C4-2B (cell line): ENCODE data around the gene FRMD4B.
A peak's percentile ranks its signal among the peaks of the same experiment; 100 is the strongest.

Experiments used
- H3K27ac ChIP-seq: fragments of 450-650 bp; 2 replicates; pipeline ENCODE4 v1.5.1; 2017
- ZFX ChIP-seq: fragments of 450-650 bp; IDR thresholded peaks from 2 replicates; pipeline ENCODE4 v1.6.1; 2017
- TF ChIP-seq, protein P1 (sequence below): fragments of 450-650 bp; conservative IDR thresholded peaks from 2 replicates; pipeline ENCODE4 v1.5.1; 2017; ENCODE audit warnings: mild to moderate bottlenecking

FRMD4B gene

DNA sequence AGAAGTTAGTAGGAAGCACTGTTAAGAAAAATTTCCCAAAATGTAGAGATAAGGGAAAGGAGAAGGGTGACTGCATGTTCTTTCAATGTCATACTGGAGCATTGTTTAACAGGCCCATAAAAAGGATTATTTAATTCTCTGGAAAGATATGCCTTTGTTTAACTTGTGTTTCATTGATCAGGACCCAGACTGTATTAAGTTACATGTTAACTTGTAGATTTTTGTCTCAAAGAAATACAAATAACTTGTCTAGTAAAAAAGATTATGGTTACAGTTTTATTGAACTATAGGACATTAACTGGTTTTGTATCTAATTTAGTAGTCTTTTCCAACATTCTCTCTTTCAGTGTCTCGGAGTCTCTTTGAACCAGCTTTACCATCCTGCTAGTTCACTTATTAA lies 213.8 kb downstream of the FRMD4B start:
- H3K27ac ChIP-seq = peak overlapping the region; percentile 31; the same call in 1 of the 2 replicates
- TF ChIP-seq, protein P1, sequence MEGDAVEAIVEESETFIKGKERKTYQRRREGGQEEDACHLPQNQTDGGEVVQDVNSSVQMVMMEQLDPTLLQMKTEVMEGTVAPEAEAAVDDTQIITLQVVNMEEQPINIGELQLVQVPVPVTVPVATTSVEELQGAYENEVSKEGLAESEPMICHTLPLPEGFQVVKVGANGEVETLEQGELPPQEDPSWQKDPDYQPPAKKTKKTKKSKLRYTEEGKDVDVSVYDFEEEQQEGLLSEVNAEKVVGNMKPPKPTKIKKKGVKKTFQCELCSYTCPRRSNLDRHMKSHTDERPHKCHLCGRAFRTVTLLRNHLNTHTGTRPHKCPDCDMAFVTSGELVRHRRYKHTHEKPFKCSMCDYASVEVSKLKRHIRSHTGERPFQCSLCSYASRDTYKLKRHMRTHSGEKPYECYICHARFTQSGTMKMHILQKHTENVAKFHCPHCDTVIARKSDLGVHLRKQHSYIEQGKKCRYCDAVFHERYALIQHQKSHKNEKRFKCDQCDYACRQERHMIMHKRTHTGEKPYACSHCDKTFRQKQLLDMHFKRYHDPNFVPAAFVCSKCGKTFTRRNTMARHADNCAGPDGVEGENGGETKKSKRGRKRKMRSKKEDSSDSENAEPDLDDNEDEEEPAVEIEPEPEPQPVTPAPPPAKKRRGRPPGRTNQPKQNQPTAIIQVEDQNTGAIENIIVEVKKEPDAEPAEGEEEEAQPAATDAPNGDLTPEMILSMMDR = no peak
- TF ChIP-seq ZFX = no peak

GRCh38 chr3:69166446-69166845 lies 219.4 kb downstream of the FRMD4B start:
- TF ChIP-seq, protein P1 = no peak
- TF ChIP-seq ZFX = no peak
- no peak overlapping the region for H3K27ac ChIP-seq

- H3K27ac ChIP-seq = no peak overlapping the region
- TF ChIP-seq, protein P1 = no peak
- no peak for TF ChIP-seq ZFX
Observed at GRCh38 chr3:69165744-69166143, 220.1 kb downstream of the FRMD4B start.

- H3K27ac ChIP-seq = no peak overlapping the region
- TF ChIP-seq, protein P1 = no peak
- TF ChIP-seq ZFX = no peak
Observed at GRCh38 chr3:69164296-69164695, 221.6 kb downstream of the FRMD4B start.

DNA sequence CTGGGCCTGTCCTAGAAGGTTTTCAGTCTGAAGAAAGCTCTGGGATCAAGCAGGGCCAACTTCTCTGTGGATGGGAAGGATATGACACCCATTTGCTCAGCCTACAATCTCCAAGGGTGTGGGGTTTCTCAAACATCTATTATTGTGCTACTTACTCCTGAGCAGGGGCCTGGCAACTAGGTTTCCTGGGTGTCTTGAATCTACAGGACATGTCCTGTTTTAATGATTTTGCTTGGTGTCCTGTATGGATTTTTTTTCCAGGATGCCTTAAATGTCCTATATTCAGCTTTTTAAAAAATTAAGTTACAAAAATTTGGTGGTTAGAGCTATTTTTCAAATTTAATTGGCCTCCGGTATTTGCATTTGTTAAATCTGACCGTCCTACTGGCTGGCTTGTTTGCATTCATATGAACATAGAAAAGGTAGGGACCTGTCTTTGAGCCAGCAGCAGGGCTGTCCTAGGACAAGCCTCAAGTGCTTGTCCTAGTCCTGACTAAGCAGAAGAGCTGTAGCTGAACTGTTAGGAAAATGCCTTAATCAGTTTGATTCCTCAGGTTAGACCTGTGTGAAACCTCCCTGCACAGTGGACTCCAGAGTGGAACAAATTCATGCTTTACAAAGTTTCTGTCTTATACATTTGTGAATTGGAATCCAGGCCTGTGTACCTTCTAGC lies 223.4 kb downstream of the FRMD4B start:
- TF ChIP-seq, protein P1 = no peak
- no peak for TF ChIP-seq ZFX

DNA sequence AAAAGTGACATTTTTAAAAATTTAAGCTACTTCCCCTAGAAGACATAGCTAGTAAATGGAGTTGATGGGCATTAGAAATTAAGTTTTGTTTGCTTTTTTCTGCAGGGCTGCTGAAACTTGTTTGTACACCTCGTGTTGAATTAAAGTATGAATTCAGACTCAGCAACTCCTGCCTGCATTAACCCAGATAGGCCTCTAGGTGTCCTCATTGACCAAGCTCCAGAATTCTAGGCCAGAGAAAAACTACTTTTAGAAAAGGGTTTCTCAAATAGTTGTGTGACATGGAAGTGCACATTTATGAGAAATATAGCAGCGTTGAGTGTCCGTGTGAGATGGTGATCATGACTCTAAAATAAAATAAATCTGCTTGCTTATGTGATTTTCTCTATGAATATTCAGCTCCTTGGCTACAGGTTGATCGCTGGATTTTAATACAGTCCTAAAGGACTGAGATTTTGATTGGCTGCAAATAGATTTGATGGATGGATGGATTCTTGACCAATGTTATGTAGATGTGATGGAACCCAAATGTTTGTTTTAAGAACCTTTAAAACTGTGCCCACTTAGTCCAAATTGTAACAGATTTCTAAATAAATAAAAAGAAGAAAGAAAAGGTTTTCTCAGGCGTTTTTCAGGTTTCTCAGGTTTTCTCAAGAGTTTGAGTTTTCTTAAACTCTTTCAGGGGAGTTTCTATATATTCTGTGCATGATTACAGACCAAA lies 224.1 kb downstream of the FRMD4B start:
- TF ChIP-seq, protein P1 = peak; percentile 91
- no peak for TF ChIP-seq ZFX
- H3K27ac ChIP-seq = no peak overlapping the region

More for the DNA sequence above, 223.4 kb downstream of the FRMD4B start:
- no peak overlapping the region for H3K27ac ChIP-seq

- no peak for TF ChIP-seq ZFX
- TF ChIP-seq, protein P1 = no peak
- no peak overlapping the region for H3K27ac ChIP-seq
Observed at GRCh38 chr3:69160525-69160924, 225.4 kb downstream of the FRMD4B start.
